ENCODE measurements around the gene FOXD1. TPM values are rescaled to one million over a fixed set of nuclear protein-coding genes. Genes with fewer than 3 reads are reported as not detected.
A peak's percentile ranks its signal among the peaks of the same experiment; 100 is the strongest.
"Not testable (repeated sequence)": the region's sequence is repeated elsewhere in the genome, so short reads cannot be mapped to it uniquely, and the experiment has no call there.

Gene FOXD1
- total RNA-seq, 2 experiments from 2014 or later, result 0.99 to 1.5 TPM

DNA sequence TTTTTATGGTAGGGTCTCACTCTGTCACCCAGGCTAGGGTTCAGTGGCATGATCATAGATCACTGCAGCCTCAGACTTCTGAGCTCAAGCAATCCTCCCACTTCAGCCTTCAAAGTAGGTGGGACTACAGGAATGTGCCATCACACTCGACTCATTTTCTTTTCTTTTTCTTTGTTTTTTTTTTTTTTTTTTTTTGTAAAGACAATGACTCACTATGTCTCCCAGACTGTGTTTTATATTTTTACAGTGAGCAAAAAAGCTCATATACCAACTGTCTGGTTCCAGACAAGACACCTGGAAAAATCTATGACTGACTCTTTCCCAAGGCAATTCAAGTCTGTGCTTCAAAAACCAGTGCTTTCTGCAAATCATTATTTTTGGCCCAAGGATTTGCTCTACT is 10.8 kb upstream of the FOXD1 start:
- intact Hi-C loops (cut with micrococcal nuclease), result no loop called here
- H3K27me3 Mint-ChIP-seq, result peaks cover 35% of the 10 kb centered on the region
- CTCF ChIA-PET, result no interaction called here

DNA sequence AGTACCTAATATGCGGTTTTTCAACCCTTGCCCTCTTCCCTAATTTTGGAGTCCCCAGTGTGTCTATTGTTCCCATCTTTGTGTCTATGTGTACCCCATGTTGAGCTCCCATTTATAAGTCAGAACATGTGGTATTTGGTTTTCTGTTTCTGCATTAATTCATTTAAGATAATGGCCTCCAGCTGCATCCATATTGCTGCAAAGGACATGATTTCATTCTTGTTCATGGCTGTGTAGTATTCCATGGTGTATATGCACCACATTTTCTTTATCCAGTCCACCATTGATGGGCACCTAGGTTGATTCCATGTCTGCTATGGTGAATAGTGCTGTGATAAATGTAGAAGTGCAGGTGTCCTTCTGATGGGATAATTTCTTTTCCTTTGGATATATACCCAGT is 7.9 kb upstream of the FOXD1 start:
- intact Hi-C loops (cut with micrococcal nuclease); H3K4me1 Mint-ChIP-seq (ENCODE audit: low read depth); ATAC-seq; H3K27ac Mint-ChIP-seq; H3K9me3 Mint-ChIP-seq; H3K36me3 Mint-ChIP-seq (ENCODE audit: low read depth); POLR2A ChIA-PET; DNase-seq; H3K4me3 Mint-ChIP-seq: not testable (repeated sequence)
- H3K27me3 Mint-ChIP-seq, result peaks cover 56% of the 10 kb centered on the region
- CTCF ChIA-PET, result interaction anchor here (0.6 to 1.5 kb wide), 4 partner anchors 8 to 39 kb away, joined by 3 to 7 read pairs (median 5); no protein-coding TSS in a partner anchor

More for the DNA sequence above, 10.8 kb upstream of the FOXD1 start:
- TF ChIP-seq, protein P1, sequence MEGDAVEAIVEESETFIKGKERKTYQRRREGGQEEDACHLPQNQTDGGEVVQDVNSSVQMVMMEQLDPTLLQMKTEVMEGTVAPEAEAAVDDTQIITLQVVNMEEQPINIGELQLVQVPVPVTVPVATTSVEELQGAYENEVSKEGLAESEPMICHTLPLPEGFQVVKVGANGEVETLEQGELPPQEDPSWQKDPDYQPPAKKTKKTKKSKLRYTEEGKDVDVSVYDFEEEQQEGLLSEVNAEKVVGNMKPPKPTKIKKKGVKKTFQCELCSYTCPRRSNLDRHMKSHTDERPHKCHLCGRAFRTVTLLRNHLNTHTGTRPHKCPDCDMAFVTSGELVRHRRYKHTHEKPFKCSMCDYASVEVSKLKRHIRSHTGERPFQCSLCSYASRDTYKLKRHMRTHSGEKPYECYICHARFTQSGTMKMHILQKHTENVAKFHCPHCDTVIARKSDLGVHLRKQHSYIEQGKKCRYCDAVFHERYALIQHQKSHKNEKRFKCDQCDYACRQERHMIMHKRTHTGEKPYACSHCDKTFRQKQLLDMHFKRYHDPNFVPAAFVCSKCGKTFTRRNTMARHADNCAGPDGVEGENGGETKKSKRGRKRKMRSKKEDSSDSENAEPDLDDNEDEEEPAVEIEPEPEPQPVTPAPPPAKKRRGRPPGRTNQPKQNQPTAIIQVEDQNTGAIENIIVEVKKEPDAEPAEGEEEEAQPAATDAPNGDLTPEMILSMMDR (IDR thresholded peaks at IDR 0.05), result no peak
- DNase-seq (no peak), ATAC-seq (no peak)
- Mint-ChIP-seq H3K9me3 (no peaks in the 10 kb centered on the region), H3K4me1 (ENCODE audit: low read depth) (no peaks in the 10 kb centered on the region), H3K36me3 (ENCODE audit: low read depth) (no peaks in the 10 kb centered on the region), H3K4me3 (no peak overlapping the region), H3K27ac (no peak overlapping the region)
- POLR2A ChIA-PET, result no interaction called here

- TF ChIP-seq, protein P1 (IDR thresholded peaks at IDR 0.05), result peak; percentile 79
- H3K4me1 Mint-ChIP-seq (ENCODE audit: low read depth), result peaks cover 4% of the 10 kb centered on the region
- POLR2A ChIA-PET, result no interaction called here
- intact Hi-C loops (cut with micrococcal nuclease), result loop anchor here (5.0 kb wide), 2 partner anchors 222 to 237 kb away; no protein-coding TSS in a partner anchor
- CTCF ChIA-PET, result interaction anchor here (0.8 to 3.0 kb wide), 17 partner anchors 9 to 499 kb away, joined by 3 to 26 read pairs (median 4); partner anchors contain the start of genes BTF3 and FCHO2
- H3K27ac Mint-ChIP-seq, result no peak overlapping the region
- H3K4me3 Mint-ChIP-seq, result no peak overlapping the region
- ATAC-seq, result peak; percentile 86
- H3K36me3 Mint-ChIP-seq (ENCODE audit: low read depth), result no peaks in the 10 kb centered on the region
- peaks cover 61% of the 10 kb centered on the region for H3K27me3 Mint-ChIP-seq
- peak; percentile 51 for DNase-seq
- H3K9me3 Mint-ChIP-seq, result no peaks in the 10 kb centered on the region
Measured at GRCh38 chr5:73454379-73455036, 5.9 kb upstream of the FOXD1 start.

GRCh38 chr5:73452215-73452614 is 3.6 kb upstream of the FOXD1 start:
- Mint-ChIP-seq H3K4me1 (ENCODE audit: low read depth) (peaks cover 11% of the 10 kb centered on the region), H3K27me3 (peaks cover 65% of the 10 kb centered on the region), H3K36me3 (ENCODE audit: low read depth) (no peaks in the 10 kb centered on the region), H3K9me3 (no peaks in the 10 kb centered on the region), H3K27ac (no peak overlapping the region), H3K4me3 (no peak overlapping the region)
- ChIA-PET CTCF (no interaction called here), POLR2A (no interaction called here)
- intact Hi-C loops (cut with micrococcal nuclease), result loop anchor here (5.0 kb wide), 2 partner anchors 220 to 235 kb away; no protein-coding TSS in a partner anchor
- ATAC-seq (no peak), DNase-seq (no peak)
- TF ChIP-seq, protein P1 (IDR thresholded peaks at IDR 0.05), result no peak

DNA sequence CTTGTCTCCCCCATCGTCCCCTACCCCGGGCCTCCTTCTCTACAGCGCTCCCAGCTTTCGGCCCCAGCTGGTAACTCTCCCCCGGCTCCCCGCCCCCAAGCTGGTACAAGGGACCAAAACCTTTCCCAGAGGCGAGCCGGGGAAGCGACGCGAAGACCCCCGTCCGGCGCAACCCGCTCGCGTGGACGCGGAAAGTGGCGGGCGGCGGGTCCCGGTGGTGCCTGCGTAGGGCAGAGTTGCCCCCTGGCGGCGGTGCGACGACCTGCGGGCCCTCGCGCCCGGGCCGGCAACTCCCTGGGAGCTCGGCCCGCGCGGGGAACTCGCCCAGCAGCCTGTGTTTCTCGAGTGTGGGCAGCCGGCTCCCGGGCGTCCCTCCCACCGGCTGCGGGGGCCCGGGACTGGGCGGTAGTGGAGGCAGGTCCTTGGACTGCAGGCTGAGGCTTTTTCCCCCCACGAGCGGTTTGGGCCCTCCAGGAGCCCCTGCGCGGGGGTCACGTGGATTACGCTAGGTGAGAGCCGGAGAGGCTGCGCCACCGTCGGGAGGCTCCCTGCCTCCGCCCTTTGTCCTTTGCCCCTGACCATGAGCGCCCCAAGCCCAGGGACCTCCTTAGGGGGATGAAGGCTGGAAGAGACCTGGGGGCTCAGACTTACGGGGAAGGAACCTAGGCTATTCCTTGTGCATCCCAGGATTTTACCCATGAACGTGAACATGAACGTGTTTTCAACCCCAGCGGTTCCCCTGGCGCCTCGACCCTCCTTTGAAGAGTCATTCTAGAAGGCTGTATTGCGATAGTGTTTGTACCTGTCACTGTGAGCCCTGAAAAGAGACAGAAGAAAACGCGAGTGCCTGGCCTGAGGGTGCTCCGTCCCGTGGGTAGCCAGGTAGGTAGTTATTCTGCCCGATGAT is 2.9 kb upstream of the FOXD1 start:
- peak; percentile 25 for ATAC-seq
- Mint-ChIP-seq H3K27ac (no peak overlapping the region), H3K27me3 (peaks cover 62% of the 10 kb centered on the region), H3K36me3 (ENCODE audit: low read depth) (no peaks in the 10 kb centered on the region), H3K9me3 (no peaks in the 10 kb centered on the region), H3K4me1 (ENCODE audit: low read depth) (peaks cover 13% of the 10 kb centered on the region), H3K4me3 (no peak overlapping the region)
- TF ChIP-seq, protein P1 (IDR thresholded peaks at IDR 0.05), result peak; percentile 95
- intact Hi-C loops (cut with micrococcal nuclease), result loop anchor here (5.0 kb wide), 2 partner anchors 219 to 234 kb away; no protein-coding TSS in a partner anchor
- ChIA-PET CTCF (interaction anchor here (0.6 to 2.4 kb wide), 41 partner anchors 10 to 368 kb away, joined by 3 to 26 read pairs (median 4); no protein-coding TSS in a partner anchor), POLR2A (no interaction called here)
- peak; percentile 74 for DNase-seq
